A204.1 (cell line): ENCODE data around the gene PLPPR3.

ENCODE experiments used
- FAIRE-seq: peaks from 2 replicates; lab custom pipeline; 2012; peaks lifted over from hg19 to GRCh38; lab: Jason Lieb, UNC

The PLPPR3 gene, protein sequence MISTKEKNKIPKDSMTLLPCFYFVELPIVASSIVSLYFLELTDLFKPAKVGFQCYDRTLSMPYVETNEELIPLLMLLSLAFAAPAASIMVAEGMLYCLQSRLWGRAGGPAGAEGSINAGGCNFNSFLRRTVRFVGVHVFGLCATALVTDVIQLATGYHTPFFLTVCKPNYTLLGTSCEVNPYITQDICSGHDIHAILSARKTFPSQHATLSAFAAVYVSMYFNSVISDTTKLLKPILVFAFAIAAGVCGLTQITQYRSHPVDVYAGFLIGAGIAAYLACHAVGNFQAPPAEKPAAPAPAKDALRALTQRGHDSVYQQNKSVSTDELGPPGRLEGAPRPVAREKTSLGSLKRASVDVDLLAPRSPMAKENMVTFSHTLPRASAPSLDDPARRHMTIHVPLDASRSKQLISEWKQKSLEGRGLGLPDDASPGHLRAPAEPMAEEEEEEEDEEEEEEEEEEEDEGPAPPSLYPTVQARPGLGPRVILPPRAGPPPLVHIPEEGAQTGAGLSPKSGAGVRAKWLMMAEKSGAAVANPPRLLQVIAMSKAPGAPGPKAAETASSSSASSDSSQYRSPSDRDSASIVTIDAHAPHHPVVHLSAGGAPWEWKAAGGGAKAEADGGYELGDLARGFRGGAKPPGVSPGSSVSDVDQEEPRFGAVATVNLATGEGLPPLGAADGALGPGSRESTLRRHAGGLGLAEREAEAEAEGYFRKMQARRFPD

DNA sequence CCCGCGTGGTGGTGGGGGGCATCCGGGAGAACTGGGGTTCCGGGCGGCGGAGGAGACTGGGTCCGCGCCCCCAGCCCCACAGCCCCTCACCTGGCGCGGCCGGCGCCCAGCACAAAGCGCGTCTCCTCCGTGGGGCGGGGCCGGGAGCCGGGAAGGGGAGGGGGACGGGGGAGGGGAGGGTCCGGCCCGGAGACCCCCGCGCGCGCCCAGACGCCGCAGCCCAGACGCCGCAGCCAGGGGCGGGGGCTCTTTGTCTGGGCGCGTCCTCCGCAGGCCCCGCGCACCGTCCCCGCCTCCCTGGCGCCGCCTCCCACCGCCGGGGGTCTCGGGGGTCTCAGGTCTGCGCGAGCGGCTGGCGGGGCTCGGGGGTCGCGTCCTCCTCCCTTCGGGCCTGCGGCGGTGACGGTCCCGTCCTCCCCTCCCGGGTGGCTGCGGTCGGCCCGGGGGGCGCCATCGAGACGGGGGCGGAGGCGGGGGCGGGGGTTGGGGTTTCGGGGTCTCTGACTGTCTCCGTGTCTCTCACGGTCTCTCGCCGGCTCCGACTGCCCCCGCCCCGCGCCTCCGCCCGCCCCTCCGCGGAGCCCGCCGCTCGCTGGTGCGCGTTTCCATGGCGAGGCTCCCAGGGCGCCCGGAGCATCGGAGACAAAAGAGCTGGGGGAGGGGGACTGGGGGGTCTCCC is at the start of gene PLPPR3:
PLPPR3 (minus strand) TSS at position 131 of the 679 bp plus-strand sequence. CDS start 396 bp downstream, outside the sequence.
- FAIRE-seq = no peak

- no peak for FAIRE-seq
Observed at GRCh38 chr19:870963-871401, 49.2 kb upstream of the PLPPR3 start.

DNA sequence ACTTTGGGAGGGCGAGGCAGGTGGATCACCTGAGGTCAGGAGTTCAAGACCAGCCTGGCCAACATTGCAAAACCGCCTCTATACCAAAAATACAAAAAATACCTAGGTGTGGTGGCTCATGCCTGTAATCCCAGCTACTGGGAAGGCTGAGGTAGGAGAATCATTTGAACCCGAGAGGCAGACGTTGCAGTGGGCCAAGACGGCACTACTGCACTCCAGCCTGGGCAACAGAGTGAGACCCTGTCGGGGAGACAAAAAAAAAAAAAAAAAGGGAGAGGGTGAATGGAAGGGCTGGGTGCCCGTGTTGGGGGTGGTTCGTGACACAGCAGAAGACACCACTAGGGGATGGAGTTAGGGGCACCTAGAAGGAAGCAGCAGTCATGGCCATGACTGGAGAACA is 48.6 kb upstream of the PLPPR3 start:
- no peak for FAIRE-seq

DNA sequence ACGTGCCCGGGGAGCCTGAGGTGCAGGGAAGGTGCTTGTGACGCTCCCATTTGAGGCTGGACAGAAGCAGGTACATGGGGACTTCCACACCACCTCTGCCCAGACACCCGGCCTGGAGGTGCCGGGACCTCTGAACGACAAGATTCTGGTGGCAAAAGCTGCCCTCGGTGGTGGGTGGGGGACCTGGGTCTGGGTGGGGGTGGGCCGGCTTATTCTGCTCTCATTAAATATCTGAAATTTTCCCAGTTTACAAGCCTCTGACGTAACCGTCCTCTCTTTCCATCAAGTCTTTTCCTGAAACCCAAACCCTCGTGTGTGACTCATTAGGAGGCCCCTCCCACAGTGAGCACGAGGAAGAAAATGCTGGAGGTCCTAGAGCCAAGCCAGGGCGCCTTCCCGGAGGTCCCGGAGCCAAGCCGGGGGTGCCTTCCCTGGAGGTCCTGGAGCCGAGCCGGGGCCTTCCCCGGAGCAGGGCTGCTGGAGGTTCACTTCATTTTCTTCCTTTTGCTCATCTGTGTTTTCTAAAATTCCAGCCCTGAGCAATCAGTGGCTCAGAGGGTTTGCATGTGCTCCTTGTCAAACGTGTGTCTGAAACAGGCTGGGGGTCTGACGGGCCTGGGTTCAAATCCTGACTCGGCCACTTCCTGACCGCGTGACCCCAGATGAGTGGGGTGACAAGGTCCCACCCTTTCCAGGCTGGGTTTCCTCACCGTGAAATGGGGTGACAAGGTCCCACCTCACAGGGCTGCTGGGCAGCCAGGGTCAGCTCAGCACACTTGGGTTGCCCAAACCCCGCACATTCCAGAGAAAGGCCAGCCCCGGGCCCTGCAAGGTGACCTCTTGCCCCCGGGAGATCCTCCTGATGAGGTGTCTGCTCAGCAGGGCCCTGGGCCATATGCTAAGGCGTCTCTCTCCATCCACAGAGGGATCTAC is 47.8 kb upstream of the PLPPR3 start:
- no peak for FAIRE-seq

DNA sequence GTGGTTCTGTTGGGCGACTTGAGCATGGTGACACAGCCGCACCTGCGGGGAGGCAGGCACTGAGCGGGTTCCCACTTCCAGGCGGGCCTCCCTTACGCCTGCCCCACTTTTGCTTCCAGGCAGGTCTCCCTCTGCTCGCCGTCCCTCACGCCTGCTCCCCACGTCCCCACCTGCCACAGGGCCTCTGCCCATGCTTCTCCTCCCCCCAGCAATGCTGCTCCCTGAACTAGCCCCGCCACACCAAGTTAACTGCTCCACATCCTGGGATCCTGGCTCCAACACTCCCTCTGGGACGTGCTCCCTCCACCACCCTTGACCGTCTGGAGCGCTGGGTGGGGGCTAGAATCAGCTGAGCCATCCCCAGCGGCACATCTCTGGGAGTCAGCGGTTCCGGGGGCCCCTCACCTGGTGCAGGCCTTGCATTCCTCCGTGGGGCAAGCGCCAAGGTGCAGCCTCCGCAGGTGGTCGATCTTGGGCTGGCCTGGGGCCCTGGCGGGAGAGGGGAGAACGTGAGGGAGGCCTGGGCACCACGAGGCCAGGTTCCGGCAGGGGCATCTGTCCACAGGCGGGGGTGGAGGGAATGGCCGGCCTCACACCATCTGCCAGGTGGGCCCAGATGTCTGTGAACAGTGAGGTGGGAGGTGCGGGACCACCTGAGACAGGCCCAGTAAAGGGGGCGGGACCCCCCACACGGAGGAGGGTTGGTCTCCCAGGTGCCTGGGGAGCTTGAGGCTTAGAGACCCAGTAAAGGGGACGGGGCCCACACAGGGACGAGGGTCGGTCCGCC is 46.9 kb upstream of the PLPPR3 start:
- no peak for FAIRE-seq

GRCh38 chr19:867855-868457 is 46.2 kb upstream of the PLPPR3 start:
- no peak for FAIRE-seq

GRCh38 chr19:867301-867793 is 45.6 kb upstream of the PLPPR3 start:
- FAIRE-seq = no peak

DNA sequence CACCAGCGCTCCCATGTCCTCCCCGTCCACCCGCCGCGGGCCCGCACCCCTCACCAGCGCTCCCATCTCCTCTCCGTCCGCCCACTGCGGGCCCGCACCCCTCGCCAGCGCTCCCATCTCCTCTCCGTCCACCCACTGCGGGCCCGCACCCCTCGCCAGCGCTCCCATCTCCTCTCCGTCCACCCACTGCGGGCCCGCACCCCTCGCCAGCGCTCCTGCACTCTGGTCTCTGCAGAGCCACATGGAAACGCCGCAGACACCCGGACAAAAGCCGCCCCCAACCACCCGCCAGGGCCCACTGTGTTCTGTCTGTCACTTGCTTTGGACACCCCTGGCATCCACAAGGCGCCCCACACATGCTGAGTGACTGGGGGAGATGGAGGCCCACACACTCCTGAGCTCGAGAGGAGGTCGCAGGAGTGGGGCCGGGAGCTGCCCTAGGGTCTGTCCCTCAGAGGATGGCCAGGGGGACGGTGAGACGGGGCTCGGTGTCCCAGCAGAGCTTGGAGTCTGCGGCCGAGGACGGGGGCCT is 45.1 kb upstream of the PLPPR3 start:
- no peak for FAIRE-seq

GRCh38 chr19:863315-863620 is 41.5 kb upstream of the PLPPR3 start:
- no peak for FAIRE-seq

DNA sequence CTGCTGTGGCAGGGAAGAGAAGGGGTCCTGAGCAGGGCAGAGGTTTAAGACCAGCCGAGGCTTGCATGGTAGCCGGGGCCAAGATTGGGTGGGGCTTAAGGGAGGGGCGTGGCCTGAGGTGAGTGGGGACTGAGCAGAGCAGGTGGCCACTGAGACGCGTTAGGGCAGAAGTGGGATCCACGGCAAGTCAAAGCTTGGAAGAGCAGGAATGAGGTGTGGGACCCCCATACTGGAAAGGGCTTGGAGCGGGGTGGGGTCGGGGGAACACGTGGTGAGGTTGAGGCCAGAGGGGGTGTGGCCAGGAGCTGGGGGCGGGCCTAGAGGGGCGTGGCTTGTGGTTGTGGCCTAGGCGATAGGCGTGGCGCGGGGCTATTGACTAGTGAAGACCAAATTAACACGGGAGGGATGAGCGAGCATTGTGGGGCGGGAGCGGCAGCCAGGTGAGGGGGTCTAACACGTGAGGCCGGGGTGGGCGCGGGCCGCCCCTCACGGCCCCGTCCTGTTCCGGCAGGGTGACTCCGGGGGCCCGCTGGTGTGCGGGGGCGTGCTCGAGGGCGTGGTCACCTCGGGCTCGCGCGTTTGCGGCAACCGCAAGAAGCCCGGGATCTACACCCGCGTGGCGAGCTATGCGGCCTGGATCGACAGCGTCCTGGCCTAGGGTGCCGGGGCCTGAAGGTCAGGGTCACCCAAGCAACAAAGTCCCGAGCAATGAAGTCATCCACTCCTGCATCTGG is 41.0 kb upstream of the PLPPR3 start:
- FAIRE-seq = no peak

DNA sequence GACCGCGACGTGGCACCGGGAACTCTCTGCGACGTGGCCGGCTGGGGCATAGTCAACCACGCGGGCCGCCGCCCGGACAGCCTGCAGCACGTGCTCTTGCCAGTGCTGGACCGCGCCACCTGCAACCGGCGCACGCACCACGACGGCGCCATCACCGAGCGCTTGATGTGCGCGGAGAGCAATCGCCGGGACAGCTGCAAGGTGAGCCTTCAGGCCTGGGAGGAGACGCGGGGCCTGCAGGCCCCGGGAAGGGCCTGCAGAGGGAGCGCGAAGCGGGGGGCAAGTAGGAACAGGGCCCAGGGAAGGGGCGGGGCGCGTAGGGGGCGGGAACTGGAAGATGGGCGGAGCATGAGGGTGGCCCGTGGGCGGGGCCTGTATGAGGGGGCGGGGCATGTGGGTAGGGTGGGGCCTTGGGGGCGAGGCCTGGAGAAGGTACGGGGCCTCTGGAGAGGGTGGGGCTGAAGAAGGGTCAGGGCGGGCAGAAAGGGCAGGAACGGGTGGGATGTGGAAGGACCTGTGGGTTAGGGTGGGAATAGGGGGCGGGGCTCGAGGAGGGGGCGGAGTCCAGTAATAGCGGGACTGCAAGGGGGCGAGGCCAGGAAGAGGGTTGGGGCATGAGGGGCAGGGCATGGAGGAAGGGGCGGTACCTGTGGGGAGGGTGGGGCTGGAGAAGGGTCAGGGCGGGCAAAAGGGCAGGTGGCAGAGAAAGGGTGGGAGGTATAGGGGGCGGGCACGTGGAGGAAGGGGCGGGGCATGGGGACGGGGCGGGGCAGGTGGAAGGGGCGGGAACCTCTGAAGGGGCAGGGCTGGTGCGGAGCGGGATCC is 40.2 kb upstream of the PLPPR3 start:
- no peak for FAIRE-seq

- FAIRE-seq = no peak
Observed at GRCh38 chr19:861141-861755, 39.5 kb upstream of the PLPPR3 start.

- FAIRE-seq = no peak
Observed at GRCh38 chr19:858868-859843, 37.4 kb upstream of the PLPPR3 start, which contains the start of gene CFD. Gene CFD (plus strand): TSS chr19:859664. CDS start chr19:859690, 26 bp downstream.

DNA sequence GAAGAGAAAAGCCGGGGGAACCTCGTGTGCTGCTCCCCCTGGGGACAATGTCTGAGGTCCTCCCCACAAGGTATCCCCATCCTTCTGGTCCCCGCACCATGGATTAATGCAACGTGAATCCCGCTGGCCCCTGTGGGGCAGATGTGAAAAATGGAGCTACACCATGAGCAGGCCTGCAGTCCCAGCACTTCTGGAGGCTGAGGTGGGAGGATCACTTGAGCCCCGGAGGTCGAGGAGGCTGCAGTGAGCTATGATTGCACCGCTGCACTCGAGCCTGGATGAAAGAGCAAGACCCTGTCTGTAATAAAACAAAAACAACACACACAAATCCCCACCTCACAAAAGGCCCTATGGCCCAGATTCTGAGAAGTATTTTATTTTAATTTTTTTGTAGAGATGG is 36.5 kb upstream of the PLPPR3 start:
- FAIRE-seq = no peak

DNA sequence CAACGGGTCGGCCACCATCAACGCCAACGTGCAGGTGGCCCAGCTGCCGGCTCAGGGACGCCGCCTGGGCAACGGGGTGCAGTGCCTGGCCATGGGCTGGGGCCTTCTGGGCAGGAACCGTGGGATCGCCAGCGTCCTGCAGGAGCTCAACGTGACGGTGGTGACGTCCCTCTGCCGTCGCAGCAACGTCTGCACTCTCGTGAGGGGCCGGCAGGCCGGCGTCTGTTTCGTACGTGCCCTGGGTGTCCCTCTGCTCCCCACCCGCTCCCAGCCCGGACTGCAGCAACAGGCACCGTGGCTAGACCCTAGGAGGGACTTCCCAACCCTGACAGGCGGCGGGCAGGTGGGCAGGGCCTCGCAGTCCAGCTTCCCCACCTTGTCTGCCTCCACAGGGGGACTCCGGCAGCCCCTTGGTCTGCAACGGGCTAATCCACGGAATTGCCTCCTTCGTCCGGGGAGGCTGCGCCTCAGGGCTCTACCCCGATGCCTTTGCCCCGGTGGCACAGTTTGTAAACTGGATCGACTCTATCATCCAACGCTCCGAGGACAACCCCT is 33.9 kb upstream of the PLPPR3 start:
- no peak for FAIRE-seq

GRCh38 chr19:855142-855541 is 33.4 kb upstream of the PLPPR3 start:
- no peak for FAIRE-seq

GRCh38 chr19:854549-854948 is 32.8 kb upstream of the PLPPR3 start:
- peak; percentile 98 for FAIRE-seq
